LNCaP clone FGC (cell line): ENCODE measurements around the gene STXBP6.
"Not testable (repeated sequence)": the region's sequence is repeated elsewhere in the genome, so short reads cannot be mapped to it uniquely, and the experiment has no call there.

Experiments
- DNase-seq: peaks from one replicate; pipeline ENCODE4 v3.0.0-alpha.2; 2011; ENCODE audit warnings: low read depth
- H3K4me3 ChIP-seq: 2 replicates; pipeline ENCODE4 v1.5.1; 2011; ENCODE audit warnings: mild to moderate bottlenecking, low read depth, low read length, control low read depth
- TF ChIP-seq, protein P1 (sequence below): IDR thresholded peaks from 2 replicates; pipeline ENCODE4 v1.5.1; 2012; ENCODE audit warnings: mild to moderate bottlenecking; ENCODE audit not compliant: control insufficient read depth, insufficient read depth; ENCODE audit errors: extremely low read depth

STXBP6 gene

DNA sequence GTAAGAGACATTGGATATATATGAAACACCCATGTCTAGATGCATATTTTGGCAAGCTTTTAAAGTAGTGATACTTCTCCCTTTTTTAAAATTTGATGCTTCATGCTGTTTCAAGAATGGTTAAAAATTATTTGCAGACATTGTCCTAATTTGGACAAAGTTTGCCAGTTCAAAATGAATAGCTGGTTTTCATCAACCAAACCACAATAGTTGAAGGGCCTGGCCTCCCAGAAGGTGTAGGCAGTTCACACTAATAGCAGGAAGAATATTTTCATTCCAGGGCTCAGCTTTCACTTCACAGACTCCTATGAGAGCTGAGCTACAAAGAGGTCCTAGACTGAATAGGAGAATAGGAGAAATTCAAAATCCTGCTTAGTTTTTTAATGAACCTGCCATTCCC is 78.7 kb downstream of the STXBP6 start:
- no peak for DNase-seq
- H3K4me3 ChIP-seq, result no peak overlapping the region
- TF ChIP-seq, protein P1, sequence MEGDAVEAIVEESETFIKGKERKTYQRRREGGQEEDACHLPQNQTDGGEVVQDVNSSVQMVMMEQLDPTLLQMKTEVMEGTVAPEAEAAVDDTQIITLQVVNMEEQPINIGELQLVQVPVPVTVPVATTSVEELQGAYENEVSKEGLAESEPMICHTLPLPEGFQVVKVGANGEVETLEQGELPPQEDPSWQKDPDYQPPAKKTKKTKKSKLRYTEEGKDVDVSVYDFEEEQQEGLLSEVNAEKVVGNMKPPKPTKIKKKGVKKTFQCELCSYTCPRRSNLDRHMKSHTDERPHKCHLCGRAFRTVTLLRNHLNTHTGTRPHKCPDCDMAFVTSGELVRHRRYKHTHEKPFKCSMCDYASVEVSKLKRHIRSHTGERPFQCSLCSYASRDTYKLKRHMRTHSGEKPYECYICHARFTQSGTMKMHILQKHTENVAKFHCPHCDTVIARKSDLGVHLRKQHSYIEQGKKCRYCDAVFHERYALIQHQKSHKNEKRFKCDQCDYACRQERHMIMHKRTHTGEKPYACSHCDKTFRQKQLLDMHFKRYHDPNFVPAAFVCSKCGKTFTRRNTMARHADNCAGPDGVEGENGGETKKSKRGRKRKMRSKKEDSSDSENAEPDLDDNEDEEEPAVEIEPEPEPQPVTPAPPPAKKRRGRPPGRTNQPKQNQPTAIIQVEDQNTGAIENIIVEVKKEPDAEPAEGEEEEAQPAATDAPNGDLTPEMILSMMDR, result no peak

DNA sequence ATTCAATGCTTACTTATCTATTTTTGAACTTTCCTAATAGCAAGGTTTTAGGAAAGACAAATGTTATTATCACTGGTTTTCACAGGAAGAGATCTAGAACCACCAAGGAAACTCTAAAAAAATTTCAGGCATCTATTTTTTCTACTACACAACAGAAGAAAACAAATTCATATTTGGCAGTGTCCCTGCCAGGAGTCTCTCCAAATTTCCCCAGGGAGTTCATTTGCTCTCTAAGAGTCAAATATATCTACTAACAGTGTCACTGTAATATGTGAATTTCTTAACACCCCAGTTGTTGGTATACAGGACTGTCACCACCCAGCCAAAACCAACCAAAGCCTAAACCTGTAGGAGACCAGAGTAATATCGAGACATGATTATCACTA is 83.4 kb downstream of the STXBP6 start:
- TF ChIP-seq, protein P1, result no peak
- no peak for DNase-seq
- H3K4me3 ChIP-seq, result no peak overlapping the region

DNA sequence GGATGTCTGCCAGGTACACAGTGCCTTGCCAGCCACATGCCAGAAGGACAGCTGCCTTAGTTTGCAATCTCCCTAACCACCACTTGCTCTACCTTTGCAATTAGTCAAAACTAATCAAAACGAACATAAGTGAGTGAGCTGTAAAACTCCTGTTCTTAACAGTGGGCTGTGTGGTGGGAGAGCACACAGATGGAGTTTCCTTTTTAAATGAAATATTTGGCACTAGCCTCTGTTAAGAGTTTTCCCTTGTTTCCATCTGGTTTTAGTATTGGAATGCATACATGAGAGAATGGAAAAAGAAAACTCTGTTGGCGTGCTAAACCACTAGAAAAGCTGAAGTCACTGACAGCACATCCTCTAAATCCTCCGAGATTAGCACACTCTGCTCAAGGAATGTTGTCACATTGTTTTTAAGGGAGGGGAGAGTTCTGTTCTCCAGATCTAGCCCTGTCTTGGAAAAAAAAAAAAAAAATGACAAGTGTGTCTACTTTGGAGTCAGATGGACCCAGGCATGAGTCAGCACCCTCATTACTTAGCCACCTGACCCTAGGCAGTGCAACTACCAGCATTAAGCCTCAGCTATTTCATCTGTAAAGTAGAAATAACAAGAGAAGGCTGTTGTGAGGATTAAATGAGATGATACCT is 83.9 kb downstream of the STXBP6 start:
- DNase-seq, result no peak
- TF ChIP-seq, protein P1, result no peak
- H3K4me3 ChIP-seq, result no peak overlapping the region

DNA sequence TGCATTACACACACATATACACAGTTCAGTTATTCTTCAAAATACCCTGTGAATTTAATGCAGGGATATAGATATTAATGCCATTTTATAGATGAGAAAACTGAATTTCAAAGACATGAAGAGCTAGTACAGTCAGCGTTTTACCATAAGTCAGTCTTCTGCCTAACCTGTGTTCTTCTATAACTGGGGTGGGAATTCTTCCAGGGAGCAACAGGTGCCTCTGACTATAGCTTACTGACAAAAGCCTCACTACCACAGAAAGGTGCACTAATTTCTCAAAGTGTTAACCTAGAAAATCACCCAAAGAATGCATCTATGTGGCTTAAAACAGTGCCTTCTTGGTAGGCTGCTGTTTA is 84.4 kb downstream of the STXBP6 start:
- TF ChIP-seq, protein P1, result no peak
- DNase-seq, result no peak
- no peak overlapping the region for H3K4me3 ChIP-seq

DNA sequence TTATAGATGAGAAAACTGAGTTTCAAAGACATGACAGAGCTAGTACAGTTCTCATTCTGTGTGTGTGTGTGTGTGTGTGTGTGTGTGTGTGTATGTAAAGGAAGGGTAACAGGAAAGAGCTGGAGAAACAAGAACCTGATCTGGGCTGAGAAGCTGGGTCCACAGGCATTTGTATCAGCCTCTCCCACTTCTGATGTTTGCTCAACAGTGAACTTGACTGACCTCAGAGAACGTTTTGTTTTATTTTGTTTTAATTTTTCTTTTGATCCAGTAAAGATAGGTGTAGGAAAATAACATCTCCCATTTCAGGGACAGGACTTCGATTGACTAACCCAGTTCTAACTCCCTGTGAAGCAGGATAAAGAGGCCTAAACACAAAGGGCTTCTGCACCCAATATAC is 85.4 kb downstream of the STXBP6 start:
- DNase-seq, result peak; percentile 67
- TF ChIP-seq, protein P1, result no peak
- no peak overlapping the region for H3K4me3 ChIP-seq

DNA sequence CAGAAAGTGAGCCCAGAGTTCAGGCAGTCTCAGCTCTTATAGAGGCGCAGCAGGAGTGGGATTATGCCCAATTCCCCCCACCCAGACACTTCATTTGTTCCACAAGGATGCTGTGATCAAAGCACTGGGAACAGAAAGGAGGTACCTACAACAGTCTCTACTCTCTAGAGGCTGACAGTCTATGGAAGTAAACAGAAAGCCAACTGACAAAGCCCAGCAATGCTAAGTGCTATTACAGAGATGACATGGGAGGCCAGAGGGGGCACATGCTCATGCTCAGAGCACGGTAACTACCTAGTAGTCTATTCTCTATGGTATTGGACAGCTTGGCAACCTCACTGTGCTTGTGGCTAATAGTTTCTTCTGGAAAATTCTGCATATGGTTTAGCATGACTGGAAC is 85.9 kb downstream of the STXBP6 start:
- TF ChIP-seq, protein P1, result no peak
- H3K4me3 ChIP-seq, result no peak overlapping the region
- DNase-seq, result no peak

DNA sequence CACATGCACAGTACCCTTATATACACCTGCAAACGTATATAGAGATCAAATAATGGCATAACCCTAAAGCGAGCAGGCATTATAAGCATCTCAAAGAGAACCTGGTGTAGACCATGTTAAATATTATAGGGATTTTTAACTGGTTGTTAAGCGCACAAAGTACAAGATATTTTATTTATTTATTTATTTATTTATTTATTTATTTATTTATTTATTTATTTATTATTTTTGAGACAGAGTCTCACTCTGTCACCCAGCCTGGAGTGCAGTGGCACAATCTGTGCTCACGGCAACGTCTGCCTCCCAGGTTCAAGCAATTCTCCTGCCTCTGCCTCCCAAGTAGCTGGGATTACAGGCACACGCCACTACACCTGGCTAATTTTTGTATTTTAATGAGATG is 87.8 kb downstream of the STXBP6 start:
- DNase-seq, result not testable (repeated sequence)

DNA sequence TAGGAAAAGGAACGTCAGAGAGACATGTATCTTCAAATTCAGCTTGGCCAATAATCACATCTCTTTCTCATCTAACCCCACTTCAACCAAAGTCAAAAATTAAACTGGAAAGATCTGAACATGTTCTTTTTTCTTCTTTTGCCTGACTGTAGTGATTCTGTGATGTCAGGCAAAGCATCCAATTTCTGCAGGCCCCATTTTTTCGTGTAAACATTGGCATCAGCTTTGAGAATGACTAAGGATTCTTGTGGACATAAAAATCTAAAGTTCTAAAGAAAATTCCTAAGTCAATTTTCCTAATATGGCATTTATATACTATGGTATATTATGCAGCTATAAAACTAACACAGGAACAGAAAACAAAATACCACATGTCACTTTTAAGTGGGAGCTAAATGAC is 89.1 kb downstream of the STXBP6 start:
- TF ChIP-seq, protein P1, result no peak
- no peak for DNase-seq
- H3K4me3 ChIP-seq, result no peak overlapping the region

More for the DNA sequence above, 87.8 kb downstream of the STXBP6 start:
- H3K4me3 ChIP-seq, result not testable (repeated sequence)
